LNCaP clone FGC (cell line): ENCODE data around the gene CRYGN.

Experiments
- DNase-seq: peaks from one replicate; pipeline ENCODE4 v3.0.0-alpha.2; 2011; ENCODE audit warnings: low read depth
- H3K4me3 ChIP-seq: 2 replicates; pipeline ENCODE4 v1.5.1; 2011; ENCODE audit warnings: mild to moderate bottlenecking, low read depth, low read length, control low read depth
- CTCF ChIP-seq: IDR thresholded peaks from 2 replicates; pipeline ENCODE4 v1.5.1; 2012; ENCODE audit warnings: mild to moderate bottlenecking; ENCODE audit not compliant: control insufficient read depth, insufficient read depth; ENCODE audit errors: extremely low read depth

CRYGN gene

GRCh38 chr7:151435103-151435916 is 4.6 kb downstream of the CRYGN start:
- DNase-seq = no peak
- TF ChIP-seq CTCF = no peak
- H3K4me3 ChIP-seq = no peak overlapping the region

DNA sequence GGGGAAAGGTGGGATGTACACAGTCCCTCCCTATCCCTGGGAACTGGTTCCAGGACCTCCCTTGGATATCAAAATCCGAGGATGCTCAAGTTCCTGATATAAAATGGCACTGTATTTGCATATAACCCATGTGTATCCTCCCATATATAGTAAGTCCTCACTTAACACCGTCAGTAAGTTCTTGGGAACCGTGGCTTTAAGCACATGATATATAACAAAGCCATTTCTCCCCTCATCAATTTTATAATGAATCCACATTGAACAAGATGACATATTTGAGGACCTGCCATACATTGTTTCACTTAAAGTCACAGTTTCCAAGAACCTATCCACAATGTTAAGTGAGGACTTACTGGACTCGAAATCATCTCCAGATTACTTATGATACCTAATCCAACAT is 5.4 kb downstream of the CRYGN start:
- DNase-seq = no peak
- no peak for TF ChIP-seq CTCF
- no peak overlapping the region for H3K4me3 ChIP-seq

- TF ChIP-seq CTCF = no peak
- no peak overlapping the region for H3K4me3 ChIP-seq
- no peak for DNase-seq
These were observed 6.1 kb downstream of the CRYGN start for GRCh38 chr7:151433721-151434400.

GRCh38 chr7:151432658-151433521 is 7.1 kb downstream of the CRYGN start:
- H3K4me3 ChIP-seq = no peak overlapping the region
- no peak for DNase-seq
- no peak for TF ChIP-seq CTCF

- no peak for TF ChIP-seq CTCF
- DNase-seq = no peak
- no peak overlapping the region for H3K4me3 ChIP-seq
These were observed 8.1 kb downstream of the CRYGN start for GRCh38 chr7:151431768-151432311.

- H3K4me3 ChIP-seq = no peak overlapping the region
- no peak for TF ChIP-seq CTCF
- DNase-seq = no peak
These were observed 8.6 kb downstream of the CRYGN start for GRCh38 chr7:151431281-151431767.
